Hematopoietic multipotent progenitor cell treated with erythropoietin and hydrocortisone succinate and interleukin-3 and kit ligand, for 17 days (in vitro differentiated cells): ENCODE data around the gene C1S.
"Not testable (repeated sequence)": the region's sequence is repeated elsewhere in the genome, so short reads cannot be mapped to it uniquely, and the experiment has no call there.

Experiments used
- DNase-seq: peaks from one replicate; pipeline ENCODE4 v3.0.0-alpha.2; 2015; ENCODE audit warnings: low spot score

Gene C1S

DNA sequence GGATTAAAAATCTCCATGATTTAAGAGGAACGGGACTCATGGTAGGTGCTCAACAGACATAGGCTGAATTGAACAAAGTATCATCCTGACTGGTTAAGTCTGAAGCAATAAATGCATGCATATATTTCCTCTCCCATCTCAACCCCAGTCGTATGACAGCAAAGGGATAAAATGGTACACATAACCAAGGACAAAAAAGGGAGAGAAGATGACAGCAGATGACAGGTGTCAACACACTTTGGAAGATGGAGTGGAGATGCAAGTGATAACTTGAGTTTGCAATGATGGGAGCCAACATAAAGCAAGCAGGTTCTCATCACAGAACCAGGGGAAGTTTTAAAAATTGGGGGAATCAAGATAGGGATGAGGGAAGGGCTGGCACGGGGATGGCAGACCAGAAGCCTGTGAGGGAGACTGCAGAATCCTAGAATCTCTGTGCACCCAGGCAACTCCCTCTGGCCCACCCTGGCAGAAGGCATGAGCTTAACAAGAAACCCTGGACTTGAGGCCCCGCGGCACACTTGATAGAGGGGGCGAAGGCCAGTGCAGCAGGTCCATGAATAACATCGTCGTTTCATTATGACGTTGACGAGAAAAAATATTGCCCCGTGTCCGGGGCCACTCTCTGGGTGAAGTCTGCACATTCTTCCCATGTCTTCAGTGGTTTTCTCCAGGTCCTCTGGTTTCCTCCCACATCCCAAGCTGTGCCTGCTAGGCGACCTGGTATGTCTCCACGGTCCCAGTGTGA is 43.5 kb downstream of the C1S start:
- no peak for DNase-seq

DNA sequence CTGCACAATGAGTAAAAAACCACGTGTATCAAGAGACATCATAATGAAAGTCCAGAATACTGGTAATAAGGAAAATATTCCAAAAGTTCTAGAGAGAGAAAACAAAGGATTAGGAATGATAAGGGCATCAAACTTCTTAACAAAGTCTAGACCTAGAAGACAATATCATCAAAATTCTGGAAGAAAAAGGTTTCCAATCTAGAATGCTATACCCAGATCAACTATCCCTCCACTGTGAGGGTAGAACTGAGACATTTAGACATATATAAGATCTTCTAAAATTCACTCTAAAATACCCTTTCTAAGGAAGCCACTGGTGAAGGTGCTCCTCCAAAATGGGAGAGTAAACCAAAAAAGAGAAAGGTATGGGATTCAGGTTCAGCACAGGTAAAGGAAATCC is 45.6 kb downstream of the C1S start:
- no peak for DNase-seq

DNA sequence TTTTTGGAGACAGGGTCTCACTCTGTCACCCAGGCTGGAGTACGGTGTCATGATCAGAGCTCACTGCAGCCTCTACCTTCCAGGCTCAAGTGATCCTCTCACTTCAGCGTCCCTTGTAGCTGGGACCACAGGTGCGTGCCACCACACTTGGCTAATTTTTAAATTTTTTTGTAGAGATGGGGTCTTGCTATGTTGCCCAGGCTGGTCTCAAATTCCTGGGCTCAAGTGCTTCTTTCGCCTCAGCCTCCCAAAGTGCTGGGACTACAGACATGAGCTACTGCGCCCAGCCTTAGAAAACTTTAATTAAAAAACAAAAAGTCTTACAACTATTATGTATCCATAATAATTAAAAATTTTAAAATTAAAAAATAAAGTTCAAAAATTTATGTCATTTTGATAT is 46.7 kb downstream of the C1S start:
- not testable (repeated sequence) for DNase-seq

DNA sequence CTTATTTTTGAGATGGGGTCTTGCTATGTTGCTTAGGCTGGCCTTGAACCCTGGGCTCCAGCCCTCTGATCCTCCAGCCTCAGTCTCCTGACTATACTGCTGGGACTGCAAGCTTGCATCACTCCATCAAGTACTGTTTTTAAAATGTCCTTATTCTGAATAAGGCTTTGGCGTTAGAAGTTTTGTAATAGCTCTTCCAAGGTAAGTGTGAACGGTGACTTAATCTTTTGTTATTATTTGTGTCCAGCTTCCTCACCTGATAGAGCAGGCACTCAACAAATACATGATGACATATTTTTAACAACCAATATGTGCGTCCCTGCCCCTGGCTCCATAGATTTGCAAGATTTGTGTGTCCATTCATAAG is 47.1 kb downstream of the C1S start:
- no peak for DNase-seq

DNA sequence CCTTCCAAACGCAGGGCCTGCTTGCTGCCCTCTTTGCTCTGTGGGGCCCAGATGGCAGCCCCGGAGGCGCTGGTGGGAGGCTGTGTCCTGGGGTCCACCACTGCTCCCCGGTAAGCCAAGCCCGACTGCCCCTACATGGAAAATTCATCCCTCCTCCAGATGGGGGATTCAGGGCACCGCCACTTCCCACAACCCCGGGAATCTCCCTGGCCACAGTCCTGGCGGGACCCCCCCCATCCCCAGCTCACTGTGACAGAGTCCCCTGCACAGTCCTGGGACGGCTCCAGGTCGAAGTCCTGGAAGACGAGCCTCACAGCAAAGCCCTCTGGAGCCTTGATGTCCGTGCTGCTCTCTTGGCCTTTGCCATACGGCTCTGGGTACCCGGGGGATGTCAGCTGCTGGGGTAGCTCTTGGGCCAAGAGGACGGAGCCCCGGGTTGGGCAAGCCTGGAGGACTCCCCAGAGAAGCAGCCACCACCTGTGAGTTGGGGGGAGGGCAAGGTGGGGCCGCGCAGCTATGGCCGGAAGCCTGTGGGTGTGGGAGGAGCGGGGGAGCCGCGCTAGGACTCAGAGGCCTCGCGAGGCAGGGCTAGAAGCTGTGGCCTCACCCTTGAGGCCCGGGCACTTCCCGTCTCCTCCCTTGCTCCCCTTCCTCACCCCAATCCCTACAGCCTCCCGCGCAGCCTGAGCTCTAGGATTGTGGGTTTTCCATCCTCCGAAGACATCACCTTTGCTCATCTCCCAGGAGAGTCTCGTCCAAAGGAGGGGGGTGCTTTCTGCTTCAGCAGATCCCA is 47.7 kb downstream of the C1S start:
- peak; percentile 15 for DNase-seq

DNA sequence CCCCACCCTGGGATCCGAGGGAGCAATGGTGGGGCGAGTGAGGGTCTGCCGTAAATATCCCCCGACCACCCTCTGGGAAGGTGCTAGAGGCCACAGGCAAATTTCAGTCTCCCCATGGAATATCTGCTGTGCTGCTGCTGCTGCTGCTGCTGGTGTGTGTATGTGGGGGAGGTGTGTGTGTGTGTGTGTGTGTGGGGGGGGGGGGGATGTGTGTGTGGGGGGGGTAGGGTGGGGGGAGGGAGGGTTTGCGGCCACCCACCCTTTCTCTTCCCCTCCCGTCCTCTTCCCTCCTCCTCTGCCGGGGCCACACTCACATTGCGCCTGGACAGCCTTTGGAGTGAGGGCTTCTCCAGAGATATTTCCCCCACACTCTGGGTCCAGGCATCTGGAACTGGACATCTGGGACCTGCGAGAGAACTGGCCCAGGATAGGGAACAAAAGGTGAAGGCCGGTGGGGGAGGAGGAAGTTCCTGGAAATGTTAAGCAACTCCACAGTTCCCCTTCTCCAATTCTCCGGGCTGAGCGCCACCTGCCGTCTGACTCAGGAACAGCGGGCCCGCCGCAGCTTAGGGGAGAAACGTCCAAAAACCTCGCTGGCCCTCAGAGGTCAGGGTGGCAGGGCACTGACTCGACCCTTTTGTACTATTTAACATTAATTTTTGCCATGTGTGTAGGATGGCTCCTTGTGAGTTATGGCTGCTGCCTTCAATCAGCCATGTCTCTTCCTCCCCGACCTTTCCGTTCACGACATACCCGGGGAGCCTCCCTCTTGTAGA is 48.5 kb downstream of the C1S start, which contains the start of gene C1RL:
Gene C1RL, minus strand, starts transcription at position 419 of the 776 bp plus-strand sequence. Its CDS starts 34 bp downstream, at position 385.
- peak; percentile 77 for DNase-seq

DNA sequence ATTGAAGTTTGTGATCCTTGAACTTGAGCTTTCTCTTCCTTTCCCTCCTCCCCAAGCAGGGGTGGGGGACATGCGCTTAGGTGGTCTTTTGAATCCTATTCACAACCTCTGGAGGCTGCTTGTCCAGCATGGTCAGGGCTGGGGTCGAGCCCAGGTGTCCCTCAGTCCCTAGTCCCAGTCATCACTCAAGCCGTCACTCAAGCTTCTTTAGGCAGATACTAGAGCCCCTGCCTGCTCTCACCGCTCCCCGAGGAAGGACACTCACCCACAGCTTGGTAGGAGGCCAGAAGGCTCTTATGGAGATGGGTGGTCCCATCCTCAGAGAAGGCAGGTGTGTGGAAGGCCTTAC is 49.0 kb downstream of the C1S start:
- no peak for DNase-seq

DNA sequence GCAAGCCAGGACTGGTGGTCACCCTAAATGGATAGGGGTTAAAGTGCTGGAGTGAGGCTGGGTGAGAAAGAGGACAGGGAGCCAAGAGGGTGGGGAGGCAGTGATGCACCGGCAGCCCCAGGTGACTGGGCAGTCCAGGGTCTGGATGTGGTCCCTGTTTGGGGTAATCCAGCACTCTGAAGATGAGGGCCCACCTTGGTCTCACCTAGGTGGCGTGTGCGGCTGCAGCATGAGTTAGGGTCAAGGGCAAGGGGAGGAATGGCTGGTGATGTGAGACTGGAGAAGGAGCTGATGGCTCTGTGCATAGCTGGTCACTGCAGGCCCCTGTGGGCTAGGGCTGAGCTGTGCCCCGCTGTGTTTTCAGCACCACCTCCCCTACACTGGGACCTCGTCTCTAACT is 50.1 kb downstream of the C1S start:
- DNase-seq = no peak

DNA sequence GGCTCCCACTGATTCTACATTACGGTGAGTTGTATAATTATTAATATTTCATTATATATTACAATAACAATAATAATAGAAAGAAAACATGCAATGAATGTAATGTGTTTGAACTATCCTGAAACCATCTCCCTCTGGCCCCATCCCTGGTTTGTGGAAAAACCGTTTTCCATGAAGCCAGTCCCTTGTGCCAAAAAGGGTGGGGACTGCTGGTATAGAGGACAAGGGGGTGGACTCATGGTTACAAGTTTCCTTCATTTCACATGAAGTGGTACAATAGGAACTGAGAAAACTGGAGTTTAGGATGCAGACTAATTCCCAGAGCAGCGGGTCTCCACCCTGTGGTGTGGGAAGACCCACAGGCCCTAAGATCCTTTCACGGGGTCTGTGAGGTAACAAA is 51.5 kb downstream of the C1S start:
- DNase-seq = no peak

DNA sequence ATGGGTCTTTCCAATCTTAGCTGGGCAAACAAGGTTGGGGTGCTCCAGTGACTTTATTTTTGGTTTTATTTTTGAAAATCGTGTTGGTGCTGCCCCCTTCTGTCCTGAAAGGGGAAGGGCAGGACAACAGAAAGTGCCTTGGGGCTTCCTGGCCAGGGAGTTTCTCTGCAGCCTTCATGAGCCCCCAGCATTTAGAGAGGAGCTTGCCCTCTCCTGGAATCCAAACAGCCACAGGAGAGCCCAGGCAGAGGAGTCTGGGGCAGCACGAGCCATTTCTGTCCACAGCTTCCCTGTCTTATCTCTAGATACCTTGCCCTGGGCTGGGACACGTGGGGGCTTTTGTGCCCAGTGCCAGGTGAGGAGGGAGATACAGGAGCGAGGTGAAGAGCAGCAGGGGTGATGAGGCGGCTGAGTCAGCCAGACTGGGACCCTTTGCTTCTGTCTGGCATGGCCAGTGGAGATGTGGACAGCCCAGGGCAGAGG is 52.9 kb downstream of the C1S start:
- DNase-seq = peak; percentile 63

DNA sequence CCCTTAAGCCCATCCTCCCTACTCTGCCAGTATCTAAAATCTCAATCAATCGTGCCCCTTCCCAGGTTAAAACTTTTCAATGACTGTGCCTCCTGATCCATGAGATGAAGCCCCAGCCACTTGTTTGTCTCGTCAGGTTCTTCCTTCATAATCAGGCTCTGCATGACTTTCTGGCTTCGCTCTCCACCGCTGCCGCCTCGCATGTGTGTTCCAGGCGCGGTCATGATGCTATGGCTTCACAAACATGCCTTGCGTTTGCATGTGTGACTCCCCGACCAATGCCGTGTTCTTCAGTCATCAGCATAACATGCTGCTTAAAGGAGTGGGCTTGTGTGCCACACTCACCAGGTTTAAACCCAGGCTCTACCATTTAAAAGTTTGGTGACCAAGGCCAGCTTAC is 53.5 kb downstream of the C1S start:
- DNase-seq = no peak

DNA sequence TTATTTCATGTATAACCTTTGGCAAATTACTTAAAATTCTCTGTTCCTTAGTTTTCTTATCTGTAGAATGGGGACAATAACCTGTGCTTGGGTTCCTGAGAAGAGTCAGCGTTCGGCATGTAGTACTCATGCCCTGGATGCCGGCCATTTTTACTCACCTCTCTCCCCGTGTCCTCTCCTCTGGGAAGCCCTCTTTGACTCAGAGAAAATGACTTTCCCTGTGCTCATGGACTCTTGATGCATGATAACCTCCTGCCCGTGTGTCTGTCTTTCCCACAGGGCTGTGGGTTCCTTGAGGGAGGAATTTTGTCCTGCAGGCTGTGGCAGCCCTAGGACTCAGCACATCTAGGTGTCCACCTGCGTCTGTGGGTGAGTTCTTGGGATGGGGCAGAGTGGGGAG is 54.3 kb downstream of the C1S start:
- DNase-seq = no peak

DNA sequence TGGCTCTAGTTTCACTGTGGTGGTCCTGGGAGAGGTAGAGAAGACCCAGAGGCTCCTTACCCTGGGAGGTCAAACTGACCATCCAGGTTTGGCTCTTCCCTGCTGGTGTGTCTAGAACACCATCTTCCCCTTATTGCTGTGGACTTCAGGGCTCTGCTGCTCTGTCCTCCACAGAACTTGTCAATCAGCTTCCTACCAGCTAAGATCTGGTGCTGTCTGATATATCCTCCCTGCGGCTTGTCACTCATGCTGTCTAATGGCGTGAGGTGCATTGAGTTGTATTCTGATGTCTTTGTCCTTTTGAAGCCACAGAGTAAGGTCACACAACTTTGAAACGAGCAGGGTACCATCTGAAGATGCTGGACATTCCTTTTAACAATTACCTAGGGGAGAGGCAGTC is 55.7 kb downstream of the C1S start:
- no peak for DNase-seq

DNA sequence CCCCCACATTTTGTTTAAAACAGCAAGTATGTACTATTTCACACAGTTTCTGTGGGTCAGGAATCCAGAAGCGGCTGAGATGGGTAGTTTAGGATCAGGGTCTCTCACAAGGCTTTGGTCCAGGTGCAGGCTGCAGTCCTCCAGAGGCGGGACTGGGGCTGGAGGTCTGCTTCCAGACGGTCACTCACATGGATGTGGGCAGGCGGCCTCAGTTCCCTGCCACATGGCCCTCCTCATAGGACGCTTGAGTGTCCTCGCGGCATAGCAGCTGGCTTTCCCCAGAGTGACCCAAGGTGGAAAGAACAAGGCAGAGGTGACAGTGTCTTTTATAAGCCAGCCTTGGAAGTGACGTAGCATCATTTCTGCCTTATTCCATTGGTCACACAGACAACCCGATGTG is 56.4 kb downstream of the C1S start:
- no peak for DNase-seq

DNA sequence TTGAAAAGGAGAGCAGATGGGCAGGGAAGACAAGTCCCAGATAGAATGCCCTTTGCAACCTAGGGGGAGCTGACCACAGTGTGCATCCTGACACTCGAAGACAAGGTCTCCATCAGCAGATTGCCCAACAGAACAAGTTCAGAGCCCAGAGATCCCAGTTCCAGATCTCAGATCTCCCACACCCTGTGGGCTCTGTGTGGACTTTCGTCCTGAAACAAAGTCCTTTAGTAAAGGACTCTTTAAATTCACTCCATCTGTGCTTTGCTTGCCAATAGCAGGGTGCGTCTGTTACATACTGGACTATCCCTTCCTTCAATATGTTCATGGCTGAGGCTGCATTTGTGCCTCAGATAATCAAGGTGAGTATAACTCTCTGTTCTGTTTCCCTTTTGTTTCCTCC is 57.2 kb downstream of the C1S start:
- DNase-seq = no peak

DNA sequence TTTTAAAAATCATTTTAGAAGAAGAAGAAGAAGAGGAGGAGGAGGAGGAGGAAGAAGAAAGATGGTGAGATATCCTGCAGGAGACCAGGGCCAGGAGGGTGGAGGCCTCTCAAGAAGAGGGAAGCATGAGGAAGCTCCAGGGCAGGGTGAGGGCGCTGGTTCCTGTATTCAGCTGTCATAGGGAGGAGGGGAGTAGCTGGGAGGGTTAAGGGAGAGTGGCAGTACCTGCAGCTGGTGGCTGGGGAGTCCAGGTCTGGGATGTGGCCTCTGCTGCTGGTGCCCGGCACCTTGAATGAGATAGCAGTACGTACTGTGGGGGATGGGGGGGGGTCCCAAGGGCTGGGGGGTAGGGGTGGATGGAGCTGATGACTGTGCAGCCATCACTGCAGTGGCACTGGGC is 58.4 kb downstream of the C1S start:
- no peak for DNase-seq

DNA sequence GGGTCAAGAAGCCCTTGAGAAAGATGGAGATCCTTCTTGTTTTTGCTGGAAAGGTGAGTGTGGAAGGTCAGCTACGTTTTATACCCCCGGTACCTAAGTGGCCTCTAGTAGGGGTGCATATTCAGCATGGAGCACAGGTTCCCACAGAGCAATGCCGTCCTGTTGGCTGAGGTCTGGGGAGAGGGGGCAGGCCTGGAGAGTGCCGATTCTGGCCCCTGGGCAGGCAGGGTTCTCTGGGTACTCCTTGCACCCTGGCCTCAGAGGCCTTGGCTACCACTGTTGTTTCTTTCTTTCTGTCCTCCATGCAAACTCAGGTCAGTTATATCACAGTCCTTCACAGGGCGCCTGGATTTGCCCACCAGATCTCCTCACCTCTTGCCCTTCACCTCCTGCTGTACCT is 59.6 kb downstream of the C1S start:
- no peak for DNase-seq
